Neural cell (in vitro differentiated cells): Measurements from ENCODE around the gene IL10RB. TPM values are rescaled to one million over a fixed set of nuclear protein-coding genes. Genes with fewer than 3 reads are reported as not detected.

Source experiments
- H2AFZ ChIP-seq: fragments of 200-600, 300-800 bp; sonication (generic), shearing (Covaris generic); 2 replicates; pipeline ENCODE4 v1.6.0; 2014; ENCODE audit warnings: low read depth, mild to moderate bottlenecking, antibody characterized with exemption, low read length, moderate library complexity
- H3F3A ChIP-seq: fragments of 200-600 bp; shearing (Covaris generic); 2 replicates; pipeline ENCODE4 v1.6.1; 2016; ENCODE audit warnings: mild to moderate bottlenecking, moderate library complexity, mixed read lengths, antibody characterized with exemption, low read length; ENCODE audit not compliant: insufficient read depth, poor library complexity, severe bottlenecking
- H3K27ac ChIP-seq: fragments of 200-600, 300-800 bp; sonication (generic), shearing (Covaris generic); 2 replicates; pipeline ENCODE4 v1.5.1; 2014; ENCODE audit warnings: mild to moderate bottlenecking, low read length, moderate library complexity
- H3K27me3 ChIP-seq: fragments of 300-800, 200-600 bp; sonication (generic), shearing (Covaris generic); 2 replicates; pipeline ENCODE4 v1.6.0; 2014; ENCODE audit warnings: mild to moderate bottlenecking, low read depth, low read length, moderate library complexity; ENCODE audit not compliant: insufficient read depth
- H3K36me3 ChIP-seq: fragments of 300-800, 200-600 bp; sonication (generic), shearing (Covaris generic); 2 replicates; pipeline ENCODE4 v1.5.1; 2014; ENCODE audit warnings: mild to moderate bottlenecking, antibody characterized with exemption, low read length, moderate library complexity; ENCODE audit not compliant: insufficient read depth
- H3K4me2 ChIP-seq: fragments of 300-800, 200-600 bp; sonication (generic), shearing (Covaris generic); 2 replicates; pipeline ENCODE4 v1.6.0; 2014; ENCODE audit warnings: mild to moderate bottlenecking, low read length
- H3K4me3 ChIP-seq: fragments of 300-800, 200-600 bp; sonication (generic), shearing (Covaris generic); 2 replicates; pipeline ENCODE4 v1.5.1; 2014; ENCODE audit warnings: mild to moderate bottlenecking, low read length, moderate library complexity
- H3K79me2 ChIP-seq: fragments of 200-600 bp; shearing (Covaris generic); replicated peaks from 2 replicates; pipeline ENCODE4 v1.6.0; 2014; ENCODE audit warnings: mild to moderate bottlenecking, low read length, moderate library complexity; ENCODE audit not compliant: insufficient read depth
- H3K9ac ChIP-seq: fragments of 300-800, 200-600 bp; sonication (generic), shearing (Covaris generic); 2 replicates; pipeline ENCODE4 v1.6.1; 2016; ENCODE audit warnings: mild to moderate bottlenecking, low read length, mixed read lengths
- H3K9me2 ChIP-seq: fragments of 200-600 bp; shearing (Covaris generic); 2 replicates; pipeline ENCODE4 v1.6.1; 2016; ENCODE audit warnings: mild to moderate bottlenecking, low read length, mixed read lengths; ENCODE audit not compliant: insufficient read depth
- H3K9me3 ChIP-seq: fragments of 200-600, 300-800 bp; sonication (generic), shearing (Covaris generic); 2 replicates; pipeline ENCODE4 v1.6.1; 2016; ENCODE audit warnings: mild to moderate bottlenecking, mixed run types, low read length, moderate library complexity, mixed read lengths
- H4K20me1 ChIP-seq: fragments of 200-600 bp; shearing (Covaris generic); 2 replicates; pipeline ENCODE4 v1.6.1; 2016; ENCODE audit warnings: mild to moderate bottlenecking, mixed run types; ENCODE audit not compliant: insufficient read depth
- CTCF ChIP-seq: fragments of 450-650 bp; IDR thresholded peaks from 2 replicates; pipeline ENCODE4 v1.5.1; 2014; ENCODE audit warnings: antibody characterized with exemption, mild to moderate bottlenecking, moderate library complexity; ENCODE audit not compliant: poor library complexity, severe bottlenecking
- EP300 ChIP-seq: fragments of 450-650 bp; conservative IDR thresholded peaks from 2 replicates; pipeline ENCODE4 v1.6.1; 2014; ENCODE audit warnings: antibody characterized with exemption, mild to moderate bottlenecking, moderate library complexity; ENCODE audit not compliant: poor library complexity, severe bottlenecking
- EZH2 ChIP-seq: fragments of 200-600, 300-800 bp; shearing (Covaris generic), sonication (generic); IDR thresholded peaks from 2 replicates; pipeline ENCODE4 v1.6.1; 2014; ENCODE audit warnings: antibody characterized with exemption, low read length, borderline replicate concordance, mild to moderate bottlenecking; ENCODE audit not compliant: insufficient read depth, poor library complexity, severe bottlenecking
- MXI1 ChIP-seq: fragments of 450-650 bp; conservative IDR thresholded peaks from 2 replicates; pipeline ENCODE4 v1.6.1; 2014; ENCODE audit warnings: antibody characterized with exemption, mild to moderate bottlenecking; ENCODE audit not compliant: poor library complexity, severe bottlenecking
- POLR2AphosphoS5 ChIP-seq: IDR thresholded peaks from 2 replicates; pipeline ENCODE4 v1.6.1; 2012
- RAD21 ChIP-seq: fragments of 450-650 bp; conservative IDR thresholded peaks from 2 replicates; pipeline ENCODE4 v1.6.1; 2014; ENCODE audit warnings: antibody characterized with exemption, mild to moderate bottlenecking, moderate library complexity
- REST ChIP-seq: IDR thresholded peaks from 2 replicates; pipeline ENCODE4 v1.6.1; 2012; ENCODE audit warnings: borderline replicate concordance
- SMC3 ChIP-seq: fragments of 450-650 bp; conservative IDR thresholded peaks from 2 replicates; pipeline ENCODE4 v1.6.1; 2014; ENCODE audit warnings: antibody characterized with exemption, mild to moderate bottlenecking, moderate library complexity; ENCODE audit not compliant: poor library complexity
- TAF1 ChIP-seq: IDR thresholded peaks from 2 replicates; pipeline ENCODE4 v1.6.1; 2012; ENCODE audit warnings: low read depth
- polyA plus RNA-seq: library from polyadenylated mRNA; depleted of rRNA; stranded (reverse); fragments of >200 nt; gene quantifications from 2 replicates; pipeline ENCODE4 v1.2.3, GENCODE V29; 2014

The IL10RB gene
- polyA plus RNA-seq, 1 donor from 2014 or later: 6.0 TPM

- Histone ChIP-seq H3F3A (no peaks in the 10 kb centered on the region), H3K36me3 (peaks cover 13% of the 10 kb centered on the region), H3K27me3 (no peaks in the 10 kb centered on the region), H3K79me2 (no peaks in the 10 kb centered on the region), H4K20me1 (no peaks in the 10 kb centered on the region), H3K9me2 (no peaks in the 10 kb centered on the region), H2AFZ (no peak overlapping the region), H3K4me2 (no peak overlapping the region), H3K9me3 (peaks cover 8% of the 10 kb centered on the region), H3K4me3 (no peak overlapping the region), H3K9ac (no peak overlapping the region), H3K27ac (no peak overlapping the region)
- TF ChIP-seq CTCF (no peak), SMC3 (no peak), POLR2AphosphoS5 (no peak), EP300 (no peak), RAD21 (no peak), EZH2 (no peak), MXI1 (no peak), TAF1 (no peak)
These were observed 12.6 kb downstream of the IL10RB start for GRCh38 chr21:33278721-33279120.

- no peaks in the 10 kb centered on the region for H3K27me3 ChIP-seq
- H3K36me3 ChIP-seq: peaks cover 14% of the 10 kb centered on the region
- H3K4me2 ChIP-seq: no peak overlapping the region
- TF ChIP-seq TAF1 (no peak), EP300 (no peak), POLR2AphosphoS5 (no peak), SMC3 (no peak)
- H3K4me3 ChIP-seq: no peak overlapping the region
- no peaks in the 10 kb centered on the region for H3K79me2 ChIP-seq
- peaks cover 8% of the 10 kb centered on the region for H3K9me3 ChIP-seq
- H3F3A ChIP-seq: no peaks in the 10 kb centered on the region
- H4K20me1 ChIP-seq: no peaks in the 10 kb centered on the region
- H3K9ac ChIP-seq: no peak overlapping the region
- H3K27ac ChIP-seq: no peak overlapping the region
- no peak overlapping the region for H2AFZ ChIP-seq
- H3K9me2 ChIP-seq: no peaks in the 10 kb centered on the region
These were observed 13.2 kb downstream of the IL10RB start for GRCh38 chr21:33279330-33279820.

GRCh38 chr21:33281096-33281652 lies 15.0 kb downstream of the IL10RB start:
- Histone ChIP-seq H3K4me3 (no peak overlapping the region), H3K9ac (no peak overlapping the region), H4K20me1 (no peaks in the 10 kb centered on the region), H3K27ac (no peak overlapping the region), H3F3A (no peaks in the 10 kb centered on the region), H3K9me3 (peaks cover 8% of the 10 kb centered on the region), H3K4me2 (no peak overlapping the region), H3K79me2 (no peaks in the 10 kb centered on the region), H3K9me2 (no peaks in the 10 kb centered on the region), H3K27me3 (no peaks in the 10 kb centered on the region), H3K36me3 (peaks cover 14% of the 10 kb centered on the region), H2AFZ (no peak overlapping the region)
- TF ChIP-seq POLR2AphosphoS5 (no peak), SMC3 (no peak), REST (no peak), TAF1 (no peak), EP300 (no peak), RAD21 (no peak), EZH2 (no peak), MXI1 (no peak), CTCF (no peak)
